A549 treated with dexamethasone at 1 μM for 4 hours (cell line): ENCODE measurements around the gene NEMF. TPM values are rescaled to one million over a fixed set of nuclear protein-coding genes. Genes with fewer than 3 reads are reported as not detected.

Source experiments
- total RNA-seq: library from RNA; stranded (reverse); fragments of 200-300 nt; extraction: Qiagen RNA extraction; gene quantifications from 5 replicates; pipeline ENCODE4 v1.2.3, GENCODE V29; 2022

Gene NEMF
- 30.1 to 39.0 TPM (median 36.6 TPM) in 5 replicates for total RNA-seq

GRCh38 chr14:49852301-49853157 lies at the start of gene NEMF:
Gene NEMF, minus strand, starts transcription at chr14:49852788. Its CDS starts 35 bp downstream, at chr14:49852753.

GRCh38 chr14:49892636-49893308 lies 40.2 kb upstream of the NEMF start, which contains the start of gene ARF6:
Gene ARF6, plus strand, starts transcription at chr14:49893082. Its CDS starts 655 bp downstream, at chr14:49893737.

DNA sequence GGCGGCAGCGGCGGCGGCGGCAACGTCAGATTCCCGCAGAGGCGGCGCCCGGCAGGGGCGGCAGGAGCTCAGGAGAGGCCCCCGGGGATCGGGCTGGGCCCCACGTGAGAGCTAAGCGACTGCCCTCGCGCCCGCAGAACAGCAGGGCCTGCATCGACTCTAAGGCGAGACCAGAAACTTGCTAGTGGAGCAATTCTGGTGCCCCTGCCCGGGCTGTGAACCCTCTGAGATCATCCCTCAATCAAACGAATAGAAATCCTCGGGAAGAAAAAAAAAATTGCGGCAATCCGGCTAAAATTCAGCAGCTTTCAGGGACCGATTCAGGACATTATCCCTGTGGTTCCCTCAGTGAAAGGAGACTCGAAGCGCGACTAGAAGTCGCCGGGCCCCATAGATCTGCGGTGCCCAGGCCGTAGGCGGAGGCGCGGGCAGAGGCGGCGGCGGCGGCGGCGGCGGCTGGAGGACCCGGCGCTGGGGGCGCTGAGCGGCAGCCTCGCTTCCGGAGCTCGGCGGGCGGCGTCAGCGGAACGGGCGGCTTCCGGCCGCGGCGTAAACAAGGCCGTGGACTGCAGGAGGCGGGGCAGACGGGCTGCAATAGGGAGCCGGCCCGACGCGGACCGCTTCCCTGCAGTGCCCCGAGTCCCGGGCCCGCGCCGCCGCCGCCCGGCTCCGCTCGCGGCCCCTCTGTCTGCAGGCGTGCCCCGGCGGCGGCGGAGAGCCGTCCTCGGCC lies 84.9 kb downstream of the NEMF start, which contains the start of gene KLHDC2:
KLHDC2 (plus strand) TSS at position 583 of the 730 bp plus-strand sequence. CDS start 316 bp downstream, outside the sequence.

Other genes starting within 250 kb of the NEMF start
- 409 to 557 TPM (median 413 TPM) in 5 replicates for gene RPL36AL, start 232.2 kb downstream of the NEMF start, total RNA-seq
- 45.5 to 54.5 TPM (median 52.5 TPM) in 5 replicates for gene MGAT2, start 232.0 kb downstream of the NEMF start, total RNA-seq
- 10.8 to 12.6 TPM (median 11.4 TPM) in 5 replicates for gene DNAAF2, start 217.5 kb downstream of the NEMF start, total RNA-seq
- 12.2 to 15.7 TPM (median 13.4 TPM) in 5 replicates for gene POLE2, start 164.6 kb downstream of the NEMF start, total RNA-seq
- gene KLHDC1, start 159.7 kb downstream of the NEMF start, total RNA-seq, result 0.23 to 0.48 TPM (median 0.41 TPM) in 5 replicates
- gene KLHDC2, start 84.6 kb downstream of the NEMF start, total RNA-seq, result 29.7 to 32.9 TPM (median 32.4 TPM) in 5 replicates
- gene ARF6, start 40.3 kb upstream of the NEMF start, total RNA-seq, result 90.3 to 102 TPM (median 102 TPM) in 5 replicates